ENCODE results near the gene HYDIN.

- no peak for TF ChIP-seq CTCF (IDR thresholded peaks at IDR 0.05 in 2 of 3, conservative IDR thresholded peaks at IDR 0.05 in 1 of 3; ENCODE audit: borderline replicate concordance in 1 of 3, insufficient read depth in 1 of 3, low read depth in 2 of 3, low read length in 2 of 3)
- TF ChIP-seq EZH2phosphoT487 (IDR thresholded peaks at IDR 0.05; ENCODE audit: borderline replicate concordance) = no peak
- TF ChIP-seq TCF7L2 (IDR thresholded peaks at IDR 0.05; ENCODE audit: borderline replicate concordance, extremely low read depth, insufficient read depth, insufficient read length) = no peak
- TF ChIP-seq, protein P1, sequence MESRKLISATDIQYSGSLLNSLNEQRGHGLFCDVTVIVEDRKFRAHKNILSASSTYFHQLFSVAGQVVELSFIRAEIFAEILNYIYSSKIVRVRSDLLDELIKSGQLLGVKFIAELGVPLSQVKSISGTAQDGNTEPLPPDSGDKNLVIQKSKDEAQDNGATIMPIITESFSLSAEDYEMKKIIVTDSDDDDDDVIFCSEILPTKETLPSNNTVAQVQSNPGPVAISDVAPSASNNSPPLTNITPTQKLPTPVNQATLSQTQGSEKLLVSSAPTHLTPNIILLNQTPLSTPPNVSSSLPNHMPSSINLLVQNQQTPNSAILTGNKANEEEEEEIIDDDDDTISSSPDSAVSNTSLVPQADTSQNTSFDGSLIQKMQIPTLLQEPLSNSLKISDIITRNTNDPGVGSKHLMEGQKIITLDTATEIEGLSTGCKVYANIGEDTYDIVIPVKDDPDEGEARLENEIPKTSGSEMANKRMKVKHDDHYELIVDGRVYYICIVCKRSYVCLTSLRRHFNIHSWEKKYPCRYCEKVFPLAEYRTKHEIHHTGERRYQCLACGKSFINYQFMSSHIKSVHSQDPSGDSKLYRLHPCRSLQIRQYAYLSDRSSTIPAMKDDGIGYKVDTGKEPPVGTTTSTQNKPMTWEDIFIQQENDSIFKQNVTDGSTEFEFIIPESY (IDR thresholded peaks at IDR 0.05; ENCODE audit: extremely low read depth, insufficient replicate concordance, low read length) = no peak
- no peak for TF ChIP-seq EGR1 (IDR thresholded peaks at IDR 0.05; ENCODE audit: low read depth)
- TF ChIP-seq RAD21 (IDR thresholded peaks at IDR 0.05; ENCODE audit: low read depth) = no peak
- no peak for TF ChIP-seq POLR2AphosphoS5 (IDR thresholded peaks at IDR 0.05; ENCODE audit: low read depth, low read length)
- TF ChIP-seq, protein P2, sequence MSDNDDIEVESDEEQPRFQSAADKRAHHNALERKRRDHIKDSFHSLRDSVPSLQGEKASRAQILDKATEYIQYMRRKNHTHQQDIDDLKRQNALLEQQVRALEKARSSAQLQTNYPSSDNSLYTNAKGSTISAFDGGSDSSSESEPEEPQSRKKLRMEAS (IDR thresholded peaks at IDR 0.05) = no peak
- TF ChIP-seq CEBPB (IDR thresholded peaks at IDR 0.05; ENCODE audit: low read depth) = no peak
- TF ChIP-seq EZH2 (IDR thresholded peaks at IDR 0.05) = no peak
- no peak for TF ChIP-seq POLR2A (IDR thresholded peaks at IDR 0.05; ENCODE audit: borderline replicate concordance, extremely low read depth, insufficient read depth, insufficient read length)
- TF ChIP-seq YY1 (IDR thresholded peaks at IDR 0.05; ENCODE audit: extremely low read depth, insufficient replicate concordance, low read depth, low read length) = no peak
- TF ChIP-seq SRF (IDR thresholded peaks at IDR 0.05; ENCODE audit: low read depth) = no peak
- no peak for TF ChIP-seq CBX3 (IDR thresholded peaks at IDR 0.05; ENCODE audit: low read depth)
Measured at GRCh38 chr16:71192387-71192786, 38.1 kb downstream of the HYDIN start.
